Neuronal stem cell (in vitro differentiated cells): ENCODE data around the gene RTN4RL1.

Experiments used
- DNase-seq: peaks from one replicate; pipeline ENCODE4 v3.0.0-alpha.2; 2013; ENCODE audit warnings: low spot score
- H2AFZ ChIP-seq: one replicate; pipeline ENCODE4 v1.6.1; 2013; ENCODE audit warnings: mild to moderate bottlenecking, low read length, inconsistent platforms
- H2AK5ac ChIP-seq: 2 replicates; pipeline ENCODE4 v1.6.1; 2013; ENCODE audit warnings: low read depth, mild to moderate bottlenecking, inconsistent platforms, low read length, moderate library complexity, mixed read lengths
- H2BK120ac ChIP-seq: 2 replicates; pipeline ENCODE4 v1.6.1; 2013; ENCODE audit warnings: low read depth, mild to moderate bottlenecking, inconsistent platforms, low read length, moderate library complexity, mixed read lengths
- H2BK12ac ChIP-seq: one replicate; pipeline ENCODE4 v1.6.1; 2013; ENCODE audit warnings: low read length, inconsistent platforms
- H2BK15ac ChIP-seq: 2 replicates; pipeline ENCODE4 v1.6.1; 2013; ENCODE audit warnings: mild to moderate bottlenecking, low read length, inconsistent platforms, mixed read lengths
- H2BK5ac ChIP-seq: one replicate; pipeline ENCODE4 v1.6.1; 2013; ENCODE audit warnings: inconsistent platforms, mild to moderate bottlenecking, low read length, moderate library complexity
- H3K14ac ChIP-seq: one replicate; pipeline ENCODE4 v1.6.1; 2013; ENCODE audit warnings: low read length, inconsistent platforms
- H3K18ac ChIP-seq: 2 replicates; pipeline ENCODE4 v1.6.1; 2013; ENCODE audit warnings: low read length, inconsistent platforms
- H3K23ac ChIP-seq: 2 replicates; pipeline ENCODE4 v1.6.1; 2013; ENCODE audit warnings: low read depth, mild to moderate bottlenecking, mixed read lengths, low read length, inconsistent platforms; ENCODE audit not compliant: poor library complexity
- H3K27ac ChIP-seq: replicated peaks from 3 replicates; pipeline ENCODE4 v1.5.1; 2013; ENCODE audit warnings: low read length, inconsistent platforms
- H3K27me3 ChIP-seq, 3 experiments: 2 replicates each; pipeline ENCODE4 v1.6.1; 2013; ENCODE audit warnings: low read length in 3 of 3, mild to moderate bottlenecking in 2 of 3, inconsistent platforms in 1 of 3, low read depth in 1 of 3, mixed read lengths in 1 of 3, moderate library complexity in 1 of 3; ENCODE audit not compliant: control insufficient read depth in 3 of 3, insufficient read depth in 3 of 3
- H3K36me3 ChIP-seq, 2 donors: replicated peaks in 1 of 2; 2 replicates each; pipeline ENCODE4 v1.6.1; 2013; ENCODE audit warnings: low read length in 2 of 2; ENCODE audit not compliant: control insufficient read depth in 2 of 2, insufficient read depth in 2 of 2
- H3K4ac ChIP-seq: 2 replicates; pipeline ENCODE4 v1.6.1; 2013; ENCODE audit warnings: inconsistent platforms, mild to moderate bottlenecking, low read length, moderate library complexity
- H3K4me1 ChIP-seq, 2 donors: 1 replicate in 1 of 2; 2 replicates in 1 of 2; pipeline ENCODE4 v1.6.1; 2013; ENCODE audit warnings: low read length in 2 of 2, low read depth in 1 of 2; ENCODE audit not compliant: control insufficient read depth in 2 of 2, insufficient read depth in 1 of 2
- H3K4me2 ChIP-seq: one replicate; pipeline ENCODE4 v1.6.1; 2013; ENCODE audit warnings: mild to moderate bottlenecking, low read length, inconsistent platforms; ENCODE audit not compliant: insufficient read depth, poor library complexity, severe bottlenecking
- H3K4me3 ChIP-seq, 2 donors: 2 replicates each; pipeline ENCODE4 v1.5.1; 2013; ENCODE audit warnings: low read length in 2 of 2, mild to moderate bottlenecking in 2 of 2, inconsistent platforms in 1 of 2, moderate library complexity in 1 of 2
- H3K79me1 ChIP-seq: one replicate; pipeline ENCODE4 v1.6.1; 2013; ENCODE audit warnings: low read depth, mild to moderate bottlenecking, inconsistent platforms, low read length, moderate library complexity
- H3K9ac ChIP-seq: one replicate; pipeline ENCODE4 v1.6.1; 2013; ENCODE audit warnings: mild to moderate bottlenecking, low read depth, low read length, inconsistent platforms; ENCODE audit not compliant: poor library complexity
- H3K9me3 ChIP-seq, 2 donors: replicated peaks in 1 of 2; 2 replicates each; pipeline versions ENCODE3 to v1.6.1; 2013; ENCODE audit warnings: low read length in 2 of 2, mild to moderate bottlenecking in 2 of 2, inconsistent platforms in 1 of 2, low read depth in 1 of 2, mixed read lengths in 1 of 2, moderate library complexity in 1 of 2; ENCODE audit not compliant: control insufficient read depth in 2 of 2, insufficient read depth in 1 of 2
- H4K8ac ChIP-seq: one replicate; pipeline ENCODE4 v1.6.1; 2013; ENCODE audit warnings: low read depth, mild to moderate bottlenecking, inconsistent platforms, low read length, moderate library complexity
- H4K91ac ChIP-seq: one replicate; pipeline ENCODE4 v1.6.1; 2013; ENCODE audit warnings: low read length, low read depth, mild to moderate bottlenecking, inconsistent platforms; ENCODE audit not compliant: poor library complexity
- WGBS, 2 donors: extraction: QIAGEN DNeasy Blood & Tissue Kit; methylation state at CpG; one replicate each; pipeline ENCODE4 v1.1.7; 2013; ENCODE audit warnings: missing lambda C conversion rate in 2 of 2, mixed read lengths in 1 of 2; ENCODE audit not compliant: insufficient read length in 2 of 2, insufficient replicate concordance in 1 of 2; ENCODE audit errors: extremely low coverage in 2 of 2; 5-methylcytosine and 5-hydroxymethylcytosine counted together

The RTN4RL1 gene

DNA sequence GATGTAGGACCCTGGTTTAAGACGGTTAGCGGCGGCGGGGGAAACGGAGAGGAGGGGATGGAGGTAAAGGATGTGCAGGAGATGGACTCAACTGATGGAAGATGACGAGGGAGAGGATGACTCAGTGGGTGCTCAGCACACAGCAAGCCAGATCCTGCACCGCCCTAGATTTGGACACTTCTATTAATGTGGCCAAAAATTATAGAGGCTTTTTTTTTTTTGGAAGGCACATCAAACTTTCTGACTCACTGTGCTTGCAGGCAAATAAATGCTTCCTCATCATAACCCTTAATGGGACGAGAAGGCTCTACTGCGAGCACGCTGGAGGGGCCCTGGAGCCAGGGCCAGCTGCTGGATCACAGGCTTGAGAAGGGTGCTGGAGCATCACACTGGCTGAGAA lies 36.0 kb downstream of the RTN4RL1 start:
- H3K4me3 ChIP-seq: no peak overlapping the region

DNA sequence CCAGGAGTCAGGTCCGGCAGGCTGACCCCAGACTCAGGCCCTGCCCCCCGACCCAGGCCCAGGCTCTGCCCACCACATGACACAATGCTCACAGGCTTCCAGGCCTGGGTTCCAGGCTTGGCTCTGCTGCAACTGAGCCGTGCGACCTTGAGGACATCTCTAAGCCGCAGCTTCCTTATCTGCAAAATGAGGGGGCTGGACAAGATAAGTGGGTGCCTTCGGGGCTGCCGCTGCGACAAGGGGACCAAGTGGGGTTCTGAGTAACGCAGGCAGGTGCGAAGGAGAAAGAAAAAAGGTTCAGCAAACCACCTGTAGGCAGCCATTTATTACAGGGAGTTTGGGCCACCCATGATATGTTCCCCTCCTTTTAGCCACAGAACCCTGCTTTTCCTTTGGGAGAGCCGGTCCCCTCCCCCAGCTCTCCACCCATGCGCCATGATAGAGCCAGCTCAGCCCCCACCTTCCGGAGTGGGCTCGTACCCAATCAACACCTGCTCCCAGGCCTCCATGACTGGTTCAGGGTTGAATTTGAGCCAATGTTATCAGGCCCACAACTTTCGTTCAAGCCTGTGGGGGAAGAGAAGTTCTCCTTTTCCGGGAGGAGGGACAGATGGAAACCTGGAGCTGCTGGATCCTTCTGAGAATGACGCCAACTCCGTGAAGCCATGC lies 38.2 kb downstream of the RTN4RL1 start:
- H3K4me1 ChIP-seq: peaks cover 4 to 13% of the 10 kb centered on the region in 2 donors
- H2AFZ ChIP-seq: no peak overlapping the region
- no peak overlapping the region for H3K14ac ChIP-seq
- H3K4ac ChIP-seq: no peak overlapping the region
- no peak overlapping the region for H3K27ac ChIP-seq
- no peak overlapping the region for H3K9ac ChIP-seq
- no peaks in the 10 kb centered on the region for H3K36me3 ChIP-seq
- no peak overlapping the region for H4K8ac ChIP-seq
- peaks cover 0 to 15% (median 0%) of the 10 kb centered on the region in 3 experiments for H3K27me3 ChIP-seq
- no peak overlapping the region for H4K91ac ChIP-seq
- H3K9me3 ChIP-seq: no peaks in the 10 kb centered on the region
- H3K79me1 ChIP-seq: no peaks in the 10 kb centered on the region
- WGBS, 2 donors: no CpG with 5 or more reads among the region's 18 CpGs
- H3K4me3 ChIP-seq: no peak overlapping the region
- DNase-seq: no peak
- no peak overlapping the region for H3K18ac ChIP-seq
- H3K4me2 ChIP-seq: no peak overlapping the region
- H3K23ac ChIP-seq: no peak overlapping the region
- no peak overlapping the region for H2BK120ac ChIP-seq
- no peak overlapping the region for H2AK5ac ChIP-seq
- H2BK5ac ChIP-seq: no peak overlapping the region
- no peak overlapping the region for H2BK15ac ChIP-seq
- H2BK12ac ChIP-seq: no peak overlapping the region

More for the DNA sequence above, 36.0 kb downstream of the RTN4RL1 start:
- Histone ChIP-seq H3K9me3 (no peaks in the 10 kb centered on the region), H2BK5ac (no peak overlapping the region), H2BK15ac (no peak overlapping the region), H2BK12ac (no peak overlapping the region), H3K4me2 (no peak overlapping the region), H2BK120ac (no peak overlapping the region), H3K18ac (no peak overlapping the region), H3K14ac (peak overlapping the region; percentile 5), H4K91ac (no peak overlapping the region), H3K4ac (no peak overlapping the region), H3K23ac (no peak overlapping the region), H3K9ac (no peak overlapping the region), H3K27ac (no peak overlapping the region), H4K8ac (no peak overlapping the region), H3K79me1 (no peaks in the 10 kb centered on the region), H2AFZ (no peak overlapping the region), H2AK5ac (no peak overlapping the region), H3K36me3 (no peaks in the 10 kb centered on the region), H3K27me3 (peaks cover 0 to 12% (median 0%) of the 10 kb centered on the region in 3 experiments), H3K4me1 (peaks cover 0 to 9% of the 10 kb centered on the region in 2 donors)
- WGBS, 2 donors: no CpG with 5 or more reads among the region's 10 CpGs
- DNase-seq: no peak

DNA sequence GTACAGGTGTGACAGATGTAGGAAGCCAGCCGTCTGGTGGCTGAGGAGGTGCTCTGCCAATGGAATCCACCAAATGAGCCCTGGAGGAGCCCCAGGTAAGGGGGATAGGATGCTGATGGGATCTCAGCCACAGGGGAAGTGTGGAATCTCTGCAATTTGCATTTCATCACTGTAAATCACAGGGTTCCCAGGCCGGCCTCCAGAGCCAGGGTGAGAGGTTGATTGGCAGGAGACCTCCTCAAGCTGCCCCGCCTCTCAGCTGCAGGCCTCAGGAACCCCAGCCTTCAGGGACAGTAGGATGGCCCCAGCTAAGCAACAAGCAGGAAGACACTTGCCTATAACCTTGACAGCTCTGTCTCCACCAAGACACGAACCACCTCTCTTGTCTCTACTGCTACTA lies 39.4 kb downstream of the RTN4RL1 start:
- no peaks in the 10 kb centered on the region for H3K36me3 ChIP-seq
- H3K18ac ChIP-seq: no peak overlapping the region
- peaks cover 0 to 15% (median 0%) of the 10 kb centered on the region in 3 experiments for H3K27me3 ChIP-seq
- no peak overlapping the region for H3K23ac ChIP-seq
- no peaks in the 10 kb centered on the region for H3K79me1 ChIP-seq
- H3K9ac ChIP-seq: no peak overlapping the region
- H2BK5ac ChIP-seq: no peak overlapping the region
- H2BK12ac ChIP-seq: no peak overlapping the region
- H3K14ac ChIP-seq: no peak overlapping the region
- peaks cover 8 to 14% of the 10 kb centered on the region in 2 donors for H3K4me1 ChIP-seq
- no peak overlapping the region for H2AK5ac ChIP-seq
- no peak overlapping the region for H3K4ac ChIP-seq
- H4K91ac ChIP-seq: no peak overlapping the region
- no peak overlapping the region for H4K8ac ChIP-seq
- no peak overlapping the region for H2BK15ac ChIP-seq
- H2AFZ ChIP-seq: peak overlapping the region; percentile 18
- no peaks in the 10 kb centered on the region for H3K9me3 ChIP-seq
- no peak overlapping the region for H3K4me3 ChIP-seq
- DNase-seq: no peak
- no CpG with 5 or more reads among the region's 4 CpGs for WGBS, 2 donors
- no peak overlapping the region for H3K27ac ChIP-seq
- H2BK120ac ChIP-seq: no peak overlapping the region
- no peak overlapping the region for H3K4me2 ChIP-seq

DNA sequence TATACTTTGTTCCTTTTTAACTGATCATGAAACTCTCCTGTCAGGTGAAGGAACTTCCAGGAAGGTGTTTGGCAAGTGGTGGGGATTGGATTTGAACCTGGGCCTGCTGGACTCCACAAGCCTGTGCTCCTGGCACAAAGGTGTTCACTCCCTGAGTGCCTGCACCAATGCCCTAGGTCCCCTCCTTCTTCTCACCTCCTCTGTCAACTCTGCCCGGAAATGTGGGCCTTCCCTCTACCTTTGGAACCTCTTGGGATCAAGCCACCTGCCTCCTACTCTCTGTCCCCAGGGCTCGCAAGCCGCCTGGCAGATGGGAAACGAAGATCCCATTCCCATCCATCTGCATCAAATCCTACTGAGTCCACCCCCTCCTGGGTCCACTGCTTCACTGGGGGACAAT lies 40.0 kb downstream of the RTN4RL1 start:
- H3K14ac ChIP-seq: no peak overlapping the region
- H3K27me3 ChIP-seq: peaks cover 0 to 15% (median 0%) of the 10 kb centered on the region in 3 experiments
- H3K9me3 ChIP-seq: no peaks in the 10 kb centered on the region
- H2BK5ac ChIP-seq: no peak overlapping the region
- no peak overlapping the region for H2BK12ac ChIP-seq
- H3K27ac ChIP-seq: no peak overlapping the region
- H4K8ac ChIP-seq: no peak overlapping the region
- H2AK5ac ChIP-seq: no peak overlapping the region
- no peak overlapping the region for H3K23ac ChIP-seq
- no peaks in the 10 kb centered on the region for H3K79me1 ChIP-seq
- no peak overlapping the region for H2BK120ac ChIP-seq
- no peak overlapping the region for H3K18ac ChIP-seq
- H3K4me1 ChIP-seq: peaks cover 8 to 14% of the 10 kb centered on the region in 2 donors
- H3K4me2 ChIP-seq: no peak overlapping the region
- no peaks in the 10 kb centered on the region for H3K36me3 ChIP-seq
- no peak overlapping the region for H3K4me3 ChIP-seq
- H4K91ac ChIP-seq: no peak overlapping the region
- no peak overlapping the region for H2AFZ ChIP-seq
- no peak overlapping the region for H3K4ac ChIP-seq
- no peak for DNase-seq
- no peak overlapping the region for H2BK15ac ChIP-seq
- H3K9ac ChIP-seq: no peak overlapping the region
- WGBS, 2 donors: no CpG with 5 or more reads among the region's 4 CpGs
